Astrocyte (in vitro differentiated cells and primary cell): ENCODE results near the gene TAF11. TPM values are rescaled to one million over a fixed set of nuclear protein-coding genes. Genes with fewer than 3 reads are reported as not detected.
A peak's percentile ranks its signal among the peaks of the same experiment; 100 is the strongest.
"Not testable (repeated sequence)": the region's sequence is repeated elsewhere in the genome, so short reads cannot be mapped to it uniquely, and the experiment has no call there.

Experiments used
- DNase-seq: peaks from one replicate; pipeline ENCODE4 v3.0.0-alpha.2; 2010; ENCODE audit warnings: low read depth
- FAIRE-seq: peaks from 2 replicates; lab custom pipeline; 2011; peaks lifted over from hg19 to GRCh38; lab: Jason Lieb, UNC
- H2AFZ ChIP-seq: 2 replicates; pipeline ENCODE4 v1.6.0; 2012; ENCODE audit warnings: low read depth, low read length, inconsistent platforms
- H3K27ac ChIP-seq: 2 replicates; pipeline ENCODE4 v1.5.1; 2011; ENCODE audit warnings: low read depth, low read length, inconsistent platforms
- H3K27me3 ChIP-seq: 2 replicates; pipeline ENCODE4 v1.6.0; 2011; ENCODE audit warnings: low read length, inconsistent platforms; ENCODE audit not compliant: insufficient read depth
- H3K36me3 ChIP-seq: 2 replicates; pipeline ENCODE4 v1.5.1; 2011; ENCODE audit warnings: low read length, inconsistent platforms; ENCODE audit not compliant: insufficient read depth
- H3K4me1 ChIP-seq: 2 replicates; pipeline ENCODE4 v1.5.1; 2011; ENCODE audit warnings: low read length, inconsistent platforms; ENCODE audit not compliant: insufficient read depth
- H3K4me2 ChIP-seq: 2 replicates; pipeline ENCODE4 v1.6.0; 2012; ENCODE audit warnings: low read length, inconsistent platforms
- H3K4me3 ChIP-seq: 2 replicates; pipeline ENCODE4 v1.5.1; 2011; ENCODE audit warnings: low read depth, mild to moderate bottlenecking, low read length, inconsistent platforms; ENCODE audit not compliant: insufficient read depth
- H3K79me2 ChIP-seq: 2 replicates; pipeline ENCODE4 v1.6.0; 2012; ENCODE audit warnings: mild to moderate bottlenecking, low read length, inconsistent platforms; ENCODE audit not compliant: insufficient read depth
- H3K9ac ChIP-seq: 2 replicates; pipeline ENCODE4 v1.6.0; 2012; ENCODE audit warnings: mild to moderate bottlenecking, low read length, inconsistent platforms
- H3K9me3 ChIP-seq: 2 replicates; pipeline ENCODE4 v1.5.1; 2012; ENCODE audit warnings: low read depth, mild to moderate bottlenecking, low read length, inconsistent platforms; ENCODE audit not compliant: insufficient read depth
- H4K20me1 ChIP-seq: 2 replicates; pipeline ENCODE4 v1.6.0; 2012; ENCODE audit warnings: low read length, inconsistent platforms; ENCODE audit not compliant: insufficient read depth
- H3K27ac Mint-ChIP-seq: one replicate; pipeline ENCODE4 v1.8.0; 2021; ENCODE audit warnings: mild to moderate bottlenecking, mixed read lengths; ENCODE audit not compliant: unreplicated experiment
- H3K27me3 Mint-ChIP-seq: one replicate; pipeline ENCODE4 v1.8.0; 2021; ENCODE audit warnings: low read depth, mixed read lengths; ENCODE audit not compliant: unreplicated experiment
- H3K36me3 Mint-ChIP-seq: one replicate; pipeline ENCODE4 v1.8.0; 2021; ENCODE audit warnings: low read depth, mixed read lengths; ENCODE audit not compliant: unreplicated experiment
- H3K4me1 Mint-ChIP-seq: one replicate; pipeline ENCODE4 v1.8.0; 2021; ENCODE audit warnings: low read depth, mixed read lengths; ENCODE audit not compliant: unreplicated experiment
- H3K4me3 Mint-ChIP-seq: one replicate; pipeline ENCODE4 v1.8.0; 2021; ENCODE audit warnings: mild to moderate bottlenecking, moderate library complexity, mixed read lengths; ENCODE audit not compliant: unreplicated experiment
- H3K9me3 Mint-ChIP-seq: one replicate; pipeline ENCODE4 v1.8.0; 2021; ENCODE audit warnings: mild to moderate bottlenecking, mixed read lengths; ENCODE audit not compliant: unreplicated experiment
- EZH2 ChIP-seq: IDR thresholded peaks from 2 replicates; pipeline ENCODE4 v1.6.1; 2012; ENCODE audit warnings: mild to moderate bottlenecking, low read length, inconsistent platforms; ENCODE audit not compliant: insufficient read depth
- total RNA-seq: library from RNA; stranded (reverse); gene quantifications from 2 replicates; pipeline ENCODE4 v1.2.1, GENCODE V29; 2021
- TF ChIP-seq, protein P1 (sequence below): IDR thresholded peaks from 2 replicates; pipeline ENCODE4 v1.5.1; 2011; ENCODE audit warnings: low read depth, mild to moderate bottlenecking, inconsistent platforms, low read length, moderate library complexity; ENCODE audit not compliant: insufficient read depth

Gene TAF11
- total RNA-seq, 1 donor from 2014 or later: 32.6 TPM

DNA sequence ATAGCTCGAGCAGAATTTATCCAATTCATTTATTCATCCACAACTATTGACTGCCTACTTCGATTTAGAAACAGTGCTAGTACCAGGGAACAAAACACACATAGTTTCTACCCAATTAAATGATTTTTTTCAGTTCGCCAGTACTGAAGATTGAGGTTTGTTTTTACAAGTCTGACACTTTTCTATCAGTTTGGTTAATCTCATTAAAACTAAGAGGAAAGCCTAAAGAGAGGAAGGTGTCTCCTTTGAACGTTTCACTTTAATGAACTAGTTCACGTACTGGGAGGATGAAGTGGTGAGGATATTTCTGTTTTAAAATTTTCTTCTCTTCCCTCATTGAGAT, 643 bp upstream of the TAF11 start:
- Histone ChIP-seq H3K4me3 (peak overlapping the region; percentile 90), H4K20me1 (peaks cover 41% of the 10 kb centered on the region), H3K9me3 (no peaks in the 10 kb centered on the region), H2AFZ (peak overlapping the region; percentile 93), H3K9ac (peak overlapping the region; percentile 92), H3K27ac (peak overlapping the region; percentile 82), H3K27me3 (no peaks in the 10 kb centered on the region), H3K4me1 (peaks cover 5% of the 10 kb centered on the region), H3K79me2 (peaks cover 68% of the 10 kb centered on the region), H3K36me3 (peaks cover 7% of the 10 kb centered on the region), H3K4me2 (peak overlapping the region; percentile 85)
- TF ChIP-seq EZH2: no peak
- TF ChIP-seq, protein P1, sequence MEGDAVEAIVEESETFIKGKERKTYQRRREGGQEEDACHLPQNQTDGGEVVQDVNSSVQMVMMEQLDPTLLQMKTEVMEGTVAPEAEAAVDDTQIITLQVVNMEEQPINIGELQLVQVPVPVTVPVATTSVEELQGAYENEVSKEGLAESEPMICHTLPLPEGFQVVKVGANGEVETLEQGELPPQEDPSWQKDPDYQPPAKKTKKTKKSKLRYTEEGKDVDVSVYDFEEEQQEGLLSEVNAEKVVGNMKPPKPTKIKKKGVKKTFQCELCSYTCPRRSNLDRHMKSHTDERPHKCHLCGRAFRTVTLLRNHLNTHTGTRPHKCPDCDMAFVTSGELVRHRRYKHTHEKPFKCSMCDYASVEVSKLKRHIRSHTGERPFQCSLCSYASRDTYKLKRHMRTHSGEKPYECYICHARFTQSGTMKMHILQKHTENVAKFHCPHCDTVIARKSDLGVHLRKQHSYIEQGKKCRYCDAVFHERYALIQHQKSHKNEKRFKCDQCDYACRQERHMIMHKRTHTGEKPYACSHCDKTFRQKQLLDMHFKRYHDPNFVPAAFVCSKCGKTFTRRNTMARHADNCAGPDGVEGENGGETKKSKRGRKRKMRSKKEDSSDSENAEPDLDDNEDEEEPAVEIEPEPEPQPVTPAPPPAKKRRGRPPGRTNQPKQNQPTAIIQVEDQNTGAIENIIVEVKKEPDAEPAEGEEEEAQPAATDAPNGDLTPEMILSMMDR: no peak
- no peak for FAIRE-seq
- DNase-seq: no peak
- Mint-ChIP-seq H3K9me3 (no peaks in the 10 kb centered on the region), H3K27ac (peak overlapping the region; percentile 94), H3K4me3 (peak overlapping the region; percentile 98), H3K27me3 (no peaks in the 10 kb centered on the region), H3K4me1 (peaks cover 8% of the 10 kb centered on the region), H3K36me3 (no peaks in the 10 kb centered on the region)

DNA sequence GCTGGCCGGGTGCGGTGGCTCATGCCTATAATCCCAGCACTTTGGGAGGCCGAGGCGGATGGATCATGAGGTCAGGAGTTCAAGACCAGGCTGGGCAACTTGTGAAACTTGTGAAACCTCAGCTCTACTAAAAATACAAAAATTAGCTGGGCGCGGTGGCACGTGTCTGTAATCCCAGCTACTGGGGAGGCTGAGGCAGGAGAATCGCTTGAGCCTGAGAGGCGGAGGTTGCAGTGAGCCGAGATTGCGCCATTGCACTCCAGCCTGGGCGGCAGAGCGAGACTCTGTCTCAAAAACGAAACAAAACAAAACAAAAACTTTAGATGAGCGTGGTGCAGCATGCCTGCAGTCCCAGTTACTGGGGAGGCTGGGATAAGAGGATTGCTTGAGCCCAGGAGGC, 2.0 kb downstream of the TAF11 start:
- not testable (repeated sequence) for H2AFZ ChIP-seq, H3K36me3 ChIP-seq, FAIRE-seq, H3K9me3 ChIP-seq, H3K4me1 ChIP-seq, H3K4me3 ChIP-seq, H3K27me3 ChIP-seq, H3K27ac ChIP-seq, H3K4me2 ChIP-seq, DNase-seq, H3K9me3 Mint-ChIP-seq, H3K9ac ChIP-seq, H3K36me3 Mint-ChIP-seq, H3K4me1 Mint-ChIP-seq, H3K27ac Mint-ChIP-seq, H3K27me3 Mint-ChIP-seq
- H3K79me2 ChIP-seq: peaks cover 54% of the 10 kb centered on the region
- H4K20me1 ChIP-seq: peaks cover 23% of the 10 kb centered on the region
- H3K4me3 Mint-ChIP-seq: peak overlapping the region; percentile 34

DNA sequence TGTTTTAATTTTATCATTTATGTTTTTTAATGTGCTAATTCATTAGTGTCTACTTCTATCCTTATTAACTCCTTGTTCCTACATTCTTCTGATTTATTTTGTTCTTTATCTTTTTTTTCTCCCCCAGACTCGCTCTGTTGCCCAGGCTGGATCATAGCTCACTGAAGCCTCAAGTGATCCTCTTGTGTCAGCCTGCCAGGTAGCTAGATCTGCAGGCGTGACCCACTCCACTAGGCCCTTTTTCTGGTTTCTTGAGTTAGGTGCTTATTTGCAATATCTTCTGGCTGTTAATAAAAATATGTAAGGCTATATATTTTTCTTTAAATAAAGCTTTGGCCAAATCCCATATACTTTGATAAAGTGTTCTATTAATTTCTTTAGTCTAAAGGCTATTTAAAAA, 2.8 kb downstream of the TAF11 start:
- DNase-seq: no peak
- H3K36me3 Mint-ChIP-seq: no peaks in the 10 kb centered on the region
- H3K4me2 ChIP-seq: no peak overlapping the region
- peaks cover 5% of the 10 kb centered on the region for H3K4me1 Mint-ChIP-seq
- no peaks in the 10 kb centered on the region for H3K27me3 Mint-ChIP-seq
- peaks cover 48% of the 10 kb centered on the region for H3K79me2 ChIP-seq
- H3K36me3 ChIP-seq: peaks cover 13% of the 10 kb centered on the region
- H3K27ac Mint-ChIP-seq: no peak overlapping the region
- peak overlapping the region; percentile 34 for H3K4me3 Mint-ChIP-seq
- no peak for FAIRE-seq
- no peak overlapping the region for H3K9ac ChIP-seq
- no peaks in the 10 kb centered on the region for H3K4me1 ChIP-seq
- no peak overlapping the region for H3K27ac ChIP-seq
- no peaks in the 10 kb centered on the region for H3K9me3 Mint-ChIP-seq
- H3K27me3 ChIP-seq: no peaks in the 10 kb centered on the region
- H4K20me1 ChIP-seq: peaks cover 16% of the 10 kb centered on the region
- TF ChIP-seq, protein P1: no peak
- no peak for TF ChIP-seq EZH2
- H3K4me3 ChIP-seq: no peak overlapping the region
- no peak overlapping the region for H2AFZ ChIP-seq
- no peaks in the 10 kb centered on the region for H3K9me3 ChIP-seq

DNA sequence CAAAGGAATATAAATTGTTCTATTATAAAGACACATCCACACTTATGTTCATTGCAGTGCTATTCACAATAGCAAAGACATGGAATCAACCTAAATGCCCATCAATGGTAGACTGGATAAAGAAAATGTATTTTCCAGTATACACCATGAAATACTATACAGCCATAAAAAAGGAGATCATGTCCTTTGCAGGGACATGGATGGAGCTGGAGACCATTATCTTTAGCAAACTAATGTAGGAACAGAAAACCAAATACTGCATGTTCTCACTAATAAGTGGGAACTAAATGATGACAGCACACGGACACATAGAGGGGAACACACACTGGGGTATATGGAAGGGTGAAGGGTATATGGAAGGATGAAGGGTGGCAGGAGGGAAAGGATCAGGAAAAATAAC, 3.8 kb downstream of the TAF11 start:
- H3K79me2 ChIP-seq: peaks cover 48% of the 10 kb centered on the region

More for the DNA sequence above, 3.8 kb downstream of the TAF11 start:
- not testable (repeated sequence) for H3K27me3 Mint-ChIP-seq, H3K4me1 ChIP-seq, DNase-seq, H3K27ac Mint-ChIP-seq, H3K27ac ChIP-seq, H3K4me3 Mint-ChIP-seq, H3K9ac ChIP-seq, H3K27me3 ChIP-seq, FAIRE-seq, H2AFZ ChIP-seq, H3K36me3 Mint-ChIP-seq, H3K9me3 ChIP-seq, H3K4me2 ChIP-seq, H3K4me1 Mint-ChIP-seq, H3K9me3 Mint-ChIP-seq, H3K4me3 ChIP-seq
- Histone ChIP-seq H4K20me1 (peaks cover 16% of the 10 kb centered on the region), H3K36me3 (peaks cover 13% of the 10 kb centered on the region)
